ENCODE results near the gene TLR8.

GRCh38 chrX:12887141-12887540 lies 19.3 kb upstream of the TLR8 start:
- TF ChIP-seq POLR2AphosphoS5 (IDR thresholded peaks at IDR 0.05; ENCODE audit: low read depth, low read length) (no peak), TCF7L2 (IDR thresholded peaks at IDR 0.05; ENCODE audit: low read depth, low read length) (no peak), SIN3A (IDR thresholded peaks at IDR 0.05; ENCODE audit: borderline replicate concordance, insufficient read depth, low read depth, low read length) (no peak)
- TF ChIP-seq, protein P1, sequence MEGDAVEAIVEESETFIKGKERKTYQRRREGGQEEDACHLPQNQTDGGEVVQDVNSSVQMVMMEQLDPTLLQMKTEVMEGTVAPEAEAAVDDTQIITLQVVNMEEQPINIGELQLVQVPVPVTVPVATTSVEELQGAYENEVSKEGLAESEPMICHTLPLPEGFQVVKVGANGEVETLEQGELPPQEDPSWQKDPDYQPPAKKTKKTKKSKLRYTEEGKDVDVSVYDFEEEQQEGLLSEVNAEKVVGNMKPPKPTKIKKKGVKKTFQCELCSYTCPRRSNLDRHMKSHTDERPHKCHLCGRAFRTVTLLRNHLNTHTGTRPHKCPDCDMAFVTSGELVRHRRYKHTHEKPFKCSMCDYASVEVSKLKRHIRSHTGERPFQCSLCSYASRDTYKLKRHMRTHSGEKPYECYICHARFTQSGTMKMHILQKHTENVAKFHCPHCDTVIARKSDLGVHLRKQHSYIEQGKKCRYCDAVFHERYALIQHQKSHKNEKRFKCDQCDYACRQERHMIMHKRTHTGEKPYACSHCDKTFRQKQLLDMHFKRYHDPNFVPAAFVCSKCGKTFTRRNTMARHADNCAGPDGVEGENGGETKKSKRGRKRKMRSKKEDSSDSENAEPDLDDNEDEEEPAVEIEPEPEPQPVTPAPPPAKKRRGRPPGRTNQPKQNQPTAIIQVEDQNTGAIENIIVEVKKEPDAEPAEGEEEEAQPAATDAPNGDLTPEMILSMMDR (IDR thresholded peaks at IDR 0.05) = no peak
- TF ChIP-seq, protein P2, sequence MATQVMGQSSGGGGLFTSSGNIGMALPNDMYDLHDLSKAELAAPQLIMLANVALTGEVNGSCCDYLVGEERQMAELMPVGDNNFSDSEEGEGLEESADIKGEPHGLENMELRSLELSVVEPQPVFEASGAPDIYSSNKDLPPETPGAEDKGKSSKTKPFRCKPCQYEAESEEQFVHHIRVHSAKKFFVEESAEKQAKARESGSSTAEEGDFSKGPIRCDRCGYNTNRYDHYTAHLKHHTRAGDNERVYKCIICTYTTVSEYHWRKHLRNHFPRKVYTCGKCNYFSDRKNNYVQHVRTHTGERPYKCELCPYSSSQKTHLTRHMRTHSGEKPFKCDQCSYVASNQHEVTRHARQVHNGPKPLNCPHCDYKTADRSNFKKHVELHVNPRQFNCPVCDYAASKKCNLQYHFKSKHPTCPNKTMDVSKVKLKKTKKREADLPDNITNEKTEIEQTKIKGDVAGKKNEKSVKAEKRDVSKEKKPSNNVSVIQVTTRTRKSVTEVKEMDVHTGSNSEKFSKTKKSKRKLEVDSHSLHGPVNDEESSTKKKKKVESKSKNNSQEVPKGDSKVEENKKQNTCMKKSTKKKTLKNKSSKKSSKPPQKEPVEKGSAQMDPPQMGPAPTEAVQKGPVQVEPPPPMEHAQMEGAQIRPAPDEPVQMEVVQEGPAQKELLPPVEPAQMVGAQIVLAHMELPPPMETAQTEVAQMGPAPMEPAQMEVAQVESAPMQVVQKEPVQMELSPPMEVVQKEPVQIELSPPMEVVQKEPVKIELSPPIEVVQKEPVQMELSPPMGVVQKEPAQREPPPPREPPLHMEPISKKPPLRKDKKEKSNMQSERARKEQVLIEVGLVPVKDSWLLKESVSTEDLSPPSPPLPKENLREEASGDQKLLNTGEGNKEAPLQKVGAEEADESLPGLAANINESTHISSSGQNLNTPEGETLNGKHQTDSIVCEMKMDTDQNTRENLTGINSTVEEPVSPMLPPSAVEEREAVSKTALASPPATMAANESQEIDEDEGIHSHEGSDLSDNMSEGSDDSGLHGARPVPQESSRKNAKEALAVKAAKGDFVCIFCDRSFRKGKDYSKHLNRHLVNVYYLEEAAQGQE (IDR thresholded peaks at IDR 0.05; ENCODE audit: insufficient read depth in 1 of 2, low read depth in 2 of 2, low read length in 1 of 2) = no peak

All from Panc1 (cell line).